T-cell (primary cell): ENCODE data around the gene CLCF1. TPM values are rescaled to one million over a fixed set of nuclear protein-coding genes. Genes with fewer than 3 reads are reported as not detected.
A peak's percentile ranks its signal among the peaks of the same experiment; 100 is the strongest.

Source experiments
- ATAC-seq, 4 experiments: fragments of 200-7000 bp in 3 of 4; fragments of 150-1000 bp in 1 of 4; cut with Tn5 transposase; replicated peaks in 1 of 4; 1 replicate in 3 of 4; 2 replicates in 1 of 4; pipeline ENCODE4 v1.10.0; 2021; ENCODE audit warnings: moderate library complexity in 3 of 4, mild to moderate bottlenecking in 2 of 4, moderate number of reproducible peaks in 1 of 4
- CTCF ChIA-PET, 2 donors: fragments of 300-600 bp; sonication (Branson Sonifier 250); formaldehyde crosslinking; loops; one replicate each; lab custom pipeline; 2022; ENCODE audit warnings: antibody characterized with exemption in 2 of 2; lab: Charles Lee
- POLR2A ChIA-PET, 2 donors: fragments of 300-600 bp; sonication (Branson Sonifier 250); formaldehyde crosslinking; loops; one replicate each; lab custom pipeline; 2022; ENCODE audit warnings: antibody characterized with exemption in 2 of 2; lab: Charles Lee
- DNase-seq, 35 experiments: peaks; one replicate each; pipeline versions ENCODE4 v3.0.0 to v3.0.0-alpha.2; 2013 to 2023
- H3K27ac ChIP-seq: one replicate; pipeline ENCODE4 v1.5.1; 2013; ENCODE audit warnings: low read length
- H3K27me3 ChIP-seq, 2 experiments: replicated peaks in 1 of 2; 1 replicate in 1 of 2; 2 replicates in 1 of 2; pipeline versions ENCODE4 v1.6.1 to v1.7.0; 2013; ENCODE audit warnings: low read length in 1 of 2, mixed read lengths in 1 of 2; ENCODE audit not compliant: control insufficient read depth in 2 of 2, insufficient read depth in 2 of 2; ENCODE audit errors: extremely low read depth in 1 of 2
- H3K36me3 ChIP-seq, 2 donors: 1 replicate in 1 of 2; 2 replicates in 1 of 2; pipeline versions ENCODE4 v1.6.1 to v1.7.0; 2013; ENCODE audit warnings: low read length in 1 of 2; ENCODE audit not compliant: control insufficient read depth in 2 of 2, insufficient read depth in 1 of 2; ENCODE audit errors: extremely low read depth in 1 of 2
- H3K4me1 ChIP-seq, 2 experiments: 1 replicate in 1 of 2; 2 replicates in 1 of 2; pipeline versions ENCODE4 v1.6.1 to v1.7.0; 2013; ENCODE audit warnings: low read length in 2 of 2, mixed read lengths in 1 of 2; ENCODE audit not compliant: insufficient read depth in 2 of 2, control insufficient read depth in 1 of 2; ENCODE audit errors: extremely low read depth in 1 of 2
- H3K4me3 ChIP-seq, 2 donors: 1 replicate in 1 of 2; 2 replicates in 1 of 2; pipeline versions ENCODE4 v1.5.1 to v1.7.0; 2013; ENCODE audit warnings: mild to moderate bottlenecking in 2 of 2, low read length in 1 of 2, moderate library complexity in 1 of 2; ENCODE audit not compliant: control insufficient read depth in 1 of 2; ENCODE audit errors: extremely low read depth in 1 of 2
- H3K9me3 ChIP-seq: 2 replicates; pipeline ENCODE4 v1.7.0; 2013
- H3K27ac Mint-ChIP-seq, 2 donors: one replicate each; pipeline ENCODE4 v1.8.0; 2020 to 2021; ENCODE audit warnings: mild to moderate bottlenecking in 2 of 2, mixed read lengths in 2 of 2
- H3K27me3 Mint-ChIP-seq, 2 donors: one replicate each; pipeline ENCODE4 v1.8.0; 2021 to 2022; ENCODE audit warnings: mixed read lengths in 2 of 2
- H3K36me3 Mint-ChIP-seq: one replicate; pipeline ENCODE4 v1.8.0; 2021; ENCODE audit warnings: mixed read lengths
- H3K4me1 Mint-ChIP-seq, 3 donors: one replicate each; pipeline ENCODE4 v1.8.0; 2020 to 2022; ENCODE audit warnings: mixed read lengths in 3 of 3, mild to moderate bottlenecking in 1 of 3
- H3K4me3 Mint-ChIP-seq, 3 donors: one replicate each; pipeline ENCODE4 v1.8.0; 2020 to 2022; ENCODE audit warnings: mild to moderate bottlenecking in 3 of 3, mixed read lengths in 3 of 3, moderate library complexity in 3 of 3
- H3K9me3 Mint-ChIP-seq, 3 donors: one replicate each; pipeline ENCODE4 v1.8.0; 2020 to 2022; ENCODE audit warnings: mixed read lengths in 3 of 3
- WGBS: methylation state at CpG from one replicate; pipeline ENCODE4 v1.1.5; 2013; ENCODE audit warnings: missing lambda C conversion rate; ENCODE audit not compliant: insufficient coverage; 5-methylcytosine and 5-hydroxymethylcytosine counted together
- total RNA-seq, 35 experiments: library from RNA in 6 of 35; stranded (reverse) in 6 of 35; fragments of 120-200 nt in 1 of 35; gene quantifications; one replicate each; pipeline versions ENCODE4 v1.2.1 to v1.2.4 and lab custom pipeline; 2013 to 2026

Gene CLCF1
- total RNA-seq, 5 donors from 2014 or later (not counting 1 experiment from before 2014, with no cell fraction given), result 2.2 to 8.5 (median 4.1) TPM

DNA sequence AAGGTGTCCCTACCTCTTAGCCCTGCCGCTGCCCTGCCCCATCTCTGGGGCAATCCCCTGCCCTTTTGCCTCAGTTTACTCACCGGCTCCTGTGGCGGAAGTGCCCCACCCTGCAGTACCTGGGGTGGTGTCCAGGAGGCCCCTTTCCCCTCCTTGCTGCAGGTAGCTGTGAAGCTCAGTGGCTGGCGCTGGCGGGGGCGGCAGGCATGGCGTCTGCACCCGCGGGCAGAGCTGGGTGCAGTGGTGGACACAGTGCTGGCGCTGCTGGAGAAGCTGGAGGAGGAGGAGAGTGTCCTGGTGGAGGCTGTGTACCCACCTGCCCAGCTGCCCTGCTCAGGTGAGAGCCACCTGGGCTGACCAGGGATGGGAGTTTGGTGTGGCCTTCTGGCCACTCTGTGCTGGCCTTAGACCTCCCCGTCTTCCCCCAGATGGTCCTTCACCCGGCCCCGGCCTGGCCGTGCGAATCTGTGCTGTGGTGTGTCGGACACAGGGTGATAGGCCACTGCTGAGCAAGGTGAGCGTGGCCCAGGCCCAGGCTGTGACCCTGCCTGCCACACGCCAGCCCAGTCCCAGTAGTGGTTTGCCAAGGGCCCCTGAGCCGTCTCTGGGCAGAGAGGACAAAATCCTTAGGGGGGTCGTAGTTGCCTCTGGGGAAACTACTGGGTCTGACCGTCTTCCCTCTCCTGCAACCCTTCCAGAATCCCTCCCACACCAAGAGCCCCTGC is 46.1 kb upstream of the CLCF1 start:
- H3K36me3 Mint-ChIP-seq, result no peaks in the 10 kb centered on the region
- H3K27ac Mint-ChIP-seq, result peak overlapping the region; percentile 91 to 93
- no peak for ATAC-seq
- peaks cover 41 to 69% of the 10 kb centered on the region in 2 experiments for H3K4me1 ChIP-seq
- POLR2A ChIA-PET, result interaction anchor here in 1 of 2 donors (0.5 to 0.6 kb wide), 2 partner anchors 9 to 126 kb away, joined by 3 to 5 read pairs; no protein-coding TSS in a partner anchor
- H3K9me3 Mint-ChIP-seq, result no peaks in the 10 kb centered on the region
- H3K4me3 ChIP-seq, result peak overlapping the region; percentile 53 to 62
- H3K9me3 ChIP-seq, result no peaks in the 10 kb centered on the region
- peak in 2 of 35 experiments; percentile 22 to 38 for DNase-seq
- H3K4me1 Mint-ChIP-seq, result peaks cover 51 to 61% (median 58%) of the 10 kb centered on the region in 3 donors
- CTCF ChIA-PET, result interaction anchor here in 1 of 2 donors (0.7 to 0.8 kb wide), 2 partner anchors 17 to 18 kb away, joined by 3 read pairs; partner anchors contain the start of gene PTPRCAP
- no peaks in the 10 kb centered on the region for H3K27me3 Mint-ChIP-seq
- peak overlapping the region; percentile 72 for H3K27ac ChIP-seq
- WGBS, result 81% methylated on average over 16 of the region's 21 CpGs
- no peaks in the 10 kb centered on the region for H3K27me3 ChIP-seq
- H3K4me3 Mint-ChIP-seq, result peak overlapping the region; percentile 75 to 86 (median 83)
- no peaks in the 10 kb centered on the region for H3K36me3 ChIP-seq

DNA sequence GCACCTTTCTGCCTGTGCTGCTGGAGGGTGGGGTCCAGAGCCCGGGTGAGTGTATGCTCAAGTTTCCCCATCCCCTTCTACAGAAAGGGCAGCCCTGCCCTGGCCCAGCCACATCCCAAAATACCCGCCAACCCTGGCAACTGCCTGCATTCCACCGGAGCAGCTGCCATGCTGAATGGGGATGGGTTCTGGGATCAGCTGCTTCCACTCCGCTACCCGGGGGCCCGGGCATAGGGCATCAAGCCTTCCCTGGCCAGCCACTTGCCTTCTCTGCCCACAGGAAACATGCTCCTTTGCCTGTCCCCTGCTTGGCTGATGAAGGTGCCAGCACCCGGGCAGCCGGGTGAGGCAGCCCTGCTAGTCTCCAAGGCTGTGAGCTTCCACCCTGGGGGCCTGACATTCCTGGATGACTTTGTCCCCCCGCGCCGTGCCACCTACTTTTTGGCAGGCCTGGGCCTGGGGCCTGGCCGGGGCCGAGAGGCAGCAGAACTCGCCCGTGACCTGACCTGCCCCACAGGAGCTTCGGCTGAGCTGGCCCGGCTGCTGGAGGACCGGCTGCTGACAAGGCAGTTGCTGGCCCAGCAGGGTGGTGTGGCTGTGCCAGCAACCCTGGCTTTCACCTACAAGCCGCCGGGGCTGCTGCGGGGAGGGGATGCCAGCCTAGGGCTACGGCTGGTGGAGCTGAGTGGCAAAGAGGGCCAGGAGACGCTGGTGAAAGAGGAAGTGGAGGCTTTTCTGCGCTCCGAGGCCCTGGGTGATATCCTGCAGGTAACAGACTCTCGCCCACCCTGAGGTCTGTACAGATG is 45.3 kb upstream of the CLCF1 start:
- Histone ChIP-seq H3K36me3 (no peaks in the 10 kb centered on the region), H3K9me3 (no peaks in the 10 kb centered on the region), H3K27me3 (no peaks in the 10 kb centered on the region), H3K4me3 (peak overlapping the region; percentile 53 to 62), H3K27ac (peak overlapping the region; percentile 72), H3K4me1 (peaks cover 41 to 74% of the 10 kb centered on the region in 2 experiments)
- CTCF ChIA-PET, result interaction anchor here in 1 of 2 donors (0.6 to 0.8 kb wide), 2 partner anchors 19 to 74 kb away, joined by 3 read pairs; partner anchors contain the start of gene PTPRCAP
- peak; percentile 5 to 13 (median 10) for ATAC-seq
- Mint-ChIP-seq H3K9me3 (no peaks in the 10 kb centered on the region), H3K4me1 (peaks cover 51 to 64% (median 61%) of the 10 kb centered on the region in 3 donors), H3K27ac (peak overlapping the region; percentile 91 to 93), H3K27me3 (no peaks in the 10 kb centered on the region), H3K36me3 (no peaks in the 10 kb centered on the region), H3K4me3 (peak overlapping the region; percentile 75 to 86 (median 83))
- WGBS, result 43% methylated on average over 23 of the region's 26 CpGs
- peak in 25 of 35 experiments; percentile 35 to 71 (median 55) for DNase-seq
- POLR2A ChIA-PET, result no interaction called here

GRCh38 chr11:67417425-67417824 is 44.0 kb upstream of the CLCF1 start:
- no peaks in the 10 kb centered on the region for H3K36me3 ChIP-seq
- H3K4me1 Mint-ChIP-seq, result peaks cover 59 to 68% (median 66%) of the 10 kb centered on the region in 3 donors
- peak overlapping the region; percentile 19 to 39 for H3K4me3 ChIP-seq
- H3K9me3 ChIP-seq, result no peaks in the 10 kb centered on the region
- 82% methylated on average over 12 of the region's 12 CpGs for WGBS
- H3K36me3 Mint-ChIP-seq, result no peaks in the 10 kb centered on the region
- peak overlapping the region; percentile 93 to 99 for H3K27ac Mint-ChIP-seq
- no peaks in the 10 kb centered on the region for H3K27me3 ChIP-seq
- no peaks in the 10 kb centered on the region for H3K9me3 Mint-ChIP-seq
- POLR2A ChIA-PET, result no interaction called here
- H3K27me3 Mint-ChIP-seq, result no peaks in the 10 kb centered on the region
- ATAC-seq (no peak), DNase-seq (peak in 1 of 35 experiments; percentile 14)
- H3K4me1 ChIP-seq, result peaks cover 51 to 84% of the 10 kb centered on the region in 2 experiments
- H3K27ac ChIP-seq, result peak overlapping the region; percentile 72
- CTCF ChIA-PET, result interaction anchor here in 1 of 2 donors (0.8 kb wide), 1 partner anchor 16 kb away, joined by 3 read pairs; no protein-coding TSS in a partner anchor
- peak overlapping the region in 2 of 3 donors; percentile 77 to 86 for H3K4me3 Mint-ChIP-seq

DNA sequence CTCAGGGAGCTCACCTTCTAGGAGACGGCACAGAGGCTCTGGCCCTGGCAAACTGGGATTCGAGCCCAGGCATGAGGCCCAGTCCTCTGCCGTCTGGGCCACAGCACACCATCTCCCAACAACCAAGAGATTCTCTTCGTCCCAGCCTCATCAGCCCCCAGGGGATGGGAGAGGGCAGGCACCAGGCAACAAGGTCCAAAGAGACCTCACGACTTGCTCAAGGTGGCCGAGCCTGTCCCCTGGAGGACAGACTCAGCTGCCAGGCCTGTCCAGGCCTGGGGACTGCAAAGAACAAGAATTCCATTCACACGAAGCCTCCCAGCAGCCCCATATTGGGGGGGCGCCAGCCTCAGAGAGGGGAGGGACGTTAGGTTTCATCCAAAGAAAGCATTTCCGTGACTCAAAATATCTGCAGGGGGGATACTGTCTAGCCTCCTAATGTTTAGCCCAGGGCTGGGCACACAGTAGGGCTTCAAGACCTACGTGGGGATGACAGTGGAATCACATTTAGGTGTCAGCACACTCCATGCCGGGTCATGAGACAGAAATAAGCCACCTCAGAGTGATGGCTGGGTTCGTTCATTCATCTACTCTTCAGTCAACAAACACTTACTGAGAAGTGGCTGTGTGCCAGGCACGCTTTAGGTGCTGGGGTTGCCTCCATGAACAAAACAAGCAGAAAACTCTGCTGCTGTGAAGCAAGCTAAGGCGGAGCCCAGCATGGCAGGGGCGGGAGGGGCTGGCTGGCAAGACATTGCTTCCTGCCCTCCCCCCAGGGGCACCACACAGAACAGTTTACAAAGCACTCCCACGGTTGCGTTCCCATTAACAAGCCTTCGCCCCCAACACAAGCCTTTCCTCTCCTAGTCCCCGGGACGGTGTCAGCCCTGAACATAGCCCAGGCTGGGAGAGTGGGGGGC is 43.3 kb upstream of the CLCF1 start:
- Histone ChIP-seq H3K4me1 (peaks cover 58 to 91% of the 10 kb centered on the region in 2 experiments), H3K9me3 (no peaks in the 10 kb centered on the region), H3K4me3 (peak overlapping the region; percentile 19 to 39), H3K27me3 (no peaks in the 10 kb centered on the region), H3K36me3 (no peaks in the 10 kb centered on the region), H3K27ac (peak overlapping the region; percentile 72)
- ATAC-seq, result peak; percentile 64 to 69 (median 66)
- Mint-ChIP-seq H3K36me3 (no peaks in the 10 kb centered on the region), H3K4me1 (peaks cover 67 to 76% (median 73%) of the 10 kb centered on the region in 3 donors), H3K27ac (peak overlapping the region; percentile 98 to 99), H3K27me3 (no peaks in the 10 kb centered on the region), H3K4me3 (peak overlapping the region; percentile 77 to 86 (median 81)), H3K9me3 (no peaks in the 10 kb centered on the region)
- peak; percentile 75 to 95 (median 90) for DNase-seq
- 81% methylated on average over 5 of the region's 21 CpGs for whole genome bisulfite sequencing
- CTCF ChIA-PET, result interaction anchor here (0.8 to 1.2 kb wide), 2 partner anchors 8 to 17 kb away, joined by 3 to 4 read pairs; no protein-coding TSS in a partner anchor
- POLR2A ChIA-PET, result no interaction called here

DNA sequence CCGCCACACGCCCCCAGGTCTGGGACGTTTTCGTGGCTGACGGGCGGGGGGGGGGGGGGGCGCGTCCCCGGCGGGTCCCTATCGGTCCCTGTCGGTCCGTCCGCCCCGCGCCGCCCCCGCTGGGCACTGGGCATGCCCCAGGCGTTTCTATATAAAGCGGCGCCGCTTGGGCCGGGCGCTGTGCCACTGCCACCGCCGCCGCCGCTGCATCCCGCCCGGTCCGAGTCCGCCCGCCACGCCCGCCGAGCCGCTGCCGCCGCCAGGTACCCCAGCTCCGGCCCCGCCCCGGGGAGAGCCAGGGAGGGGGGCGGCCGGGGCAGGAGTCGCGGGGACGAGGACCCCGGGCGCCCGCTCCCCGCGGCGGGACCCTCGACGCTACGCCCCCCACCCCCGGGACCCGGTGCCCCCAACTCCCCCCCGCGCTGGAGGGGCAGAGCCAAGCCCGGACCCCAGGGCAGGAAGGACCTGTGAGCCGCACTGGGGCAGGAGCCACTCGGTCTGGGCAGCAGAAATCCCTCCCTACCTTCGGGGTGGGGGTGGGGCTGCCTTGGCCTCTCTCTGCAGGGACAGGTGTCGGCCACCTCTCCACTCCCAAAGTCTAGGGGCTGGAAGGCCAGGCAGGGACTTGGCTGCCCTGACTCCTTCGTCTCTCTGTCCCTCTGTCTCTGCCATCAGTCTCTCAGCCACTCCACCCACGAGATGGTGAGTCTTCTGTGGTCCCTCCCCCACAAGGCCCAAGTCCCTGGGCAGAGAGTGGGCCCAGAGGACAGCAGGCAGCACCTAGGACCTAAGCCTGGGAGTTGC is 42.3 kb upstream of the CLCF1 start, which contains the start of gene CARNS1:
Gene CARNS1, plus strand, starts transcription at position 178 of the 804 bp plus-strand sequence. Its CDS starts 522 bp downstream, at position 700.
- ATAC-seq (no peak), DNase-seq (peak in 1 of 35 experiments; percentile 20)
- Histone ChIP-seq H3K4me1 (peaks cover 68 to 95% of the 10 kb centered on the region in 2 experiments), H3K4me3 (peak within 1 kb of the TSS; percentile 48 to 49), H3K9me3 (no peaks in the 10 kb centered on the region), H3K27me3 (no peaks in the 10 kb centered on the region), H3K27ac (peak within 1 kb of the TSS; percentile 72), H3K36me3 (no peaks in the 10 kb centered on the region)
- peak within 1 kb of the TSS; percentile 98 to 99 for H3K27ac Mint-ChIP-seq
- CTCF ChIA-PET, result interaction anchor here in 1 of 2 donors (1.2 kb wide), 1 partner anchor 9 kb away, joined by 4 read pairs; no protein-coding TSS in a partner anchor
- no peaks in the 10 kb centered on the region for H3K9me3 Mint-ChIP-seq
- H3K27me3 Mint-ChIP-seq, result no peaks in the 10 kb centered on the region
- POLR2A ChIA-PET, result interaction anchor here in 1 of 2 donors (0.6 kb wide), 1 partner anchor 59 kb away, joined by 4 read pairs; no protein-coding TSS in a partner anchor
- no peaks in the 10 kb centered on the region for H3K36me3 Mint-ChIP-seq
- WGBS, result 4% methylated on average over 38 of the region's 67 CpGs
- H3K4me1 Mint-ChIP-seq, result peaks cover 73 to 79% (median 79%) of the 10 kb centered on the region in 3 donors
- H3K4me3 Mint-ChIP-seq, result peak within 1 kb of the TSS; percentile 77 to 97 (median 81)
